H1 (cell line): ENCODE measurements around the gene BIRC2. TPM values are rescaled to one million over a fixed set of nuclear protein-coding genes. Genes with fewer than 3 reads are reported as not detected.

Experiments used
- EGR1 ChIP-seq: IDR thresholded peaks from 2 replicates; pipeline ENCODE4 v1.6.1; 2011; ENCODE audit warnings: low read depth, low read length, borderline replicate concordance
- NANOG ChIP-seq: IDR thresholded peaks from 2 replicates; pipeline ENCODE4 v1.6.1; 2011; ENCODE audit warnings: low read length, low read depth, mild to moderate bottlenecking, inconsistent platforms; ENCODE audit not compliant: insufficient read depth, poor library complexity, severe bottlenecking
- NRF1 ChIP-seq: IDR thresholded peaks from 2 replicates; pipeline ENCODE4 v1.6.1; 2011; ENCODE audit warnings: mild to moderate bottlenecking, low read depth, low read length, improper control_type of control experiment
- POU5F1 ChIP-seq: IDR thresholded peaks from 2 replicates; pipeline ENCODE4 v1.6.1; 2011; ENCODE audit warnings: low read depth, mild to moderate bottlenecking, low read length, moderate library complexity
- RFX5 ChIP-seq: IDR thresholded peaks from 2 replicates; pipeline ENCODE4 v1.6.1; 2011; ENCODE audit warnings: low read depth, low read length, improper control_type of control experiment, borderline replicate concordance
- SP4 ChIP-seq: IDR thresholded peaks from 2 replicates; pipeline ENCODE4 v1.6.1; 2012; ENCODE audit warnings: low read length, inconsistent platforms
- TCF12 ChIP-seq: IDR thresholded peaks from 2 replicates; pipeline ENCODE4 v1.6.1; 2011; ENCODE audit warnings: low read depth, mild to moderate bottlenecking, low read length
- USF2 ChIP-seq: IDR thresholded peaks from 2 replicates; pipeline ENCODE4 v1.6.1; 2011; ENCODE audit warnings: low read length, improper control_type of control experiment
- polyA plus RNA-seq, 7 experiments: library from polyadenylated mRNA; depleted of rRNA in 3 of 7; stranded (reverse) in 5 of 7; unstranded in 2 of 7; fragments of >200 nt in 5 of 7; fragments of 200-250 nt in 2 of 7; gene quantifications; 1 replicate in 5 of 7; 2 replicates in 1 of 7; 4 replicates in 1 of 7; pipeline versions ENCODE4 v1.2.1 to v1.2.3, GENCODE V29; 2011 to 2013; ENCODE audit warnings: missing spikeins in 2 of 7, mixed read lengths in 2 of 7
- total RNA-seq: library from RNA; stranded (reverse); fragmentation: NEBNext Ultra II Directional; extraction: Animal tissue kit (Norgen Biotek cat#: 25700); gene quantifications from 2 replicates; pipeline ENCODE4 v1.2.1, GENCODE V29; 2021

The BIRC2 gene
- total and polyA plus RNA-seq, 2 of the 8 experiments (the other 6 are each of a cell fraction or from before 2014, with no cell fraction given): 18.4 to 24.7 TPM

- TF ChIP-seq EGR1 (no peak), POU5F1 (no peak), TCF12 (no peak), SP4 (no peak), USF2 (no peak), NANOG (no peak), NRF1 (no peak), RFX5 (no peak)
These were observed 49.9 kb downstream of the BIRC2 start (continued) for GRCh38 chr11:102396708-102397563.
